ENCODE data around the gene RERE.
A peak's percentile ranks its signal among the peaks of the same experiment; 100 is the strongest.
"Not testable (repeated sequence)": the region's sequence is repeated elsewhere in the genome, so short reads cannot be mapped to it uniquely, and the experiment has no call there.

RERE gene

DNA sequence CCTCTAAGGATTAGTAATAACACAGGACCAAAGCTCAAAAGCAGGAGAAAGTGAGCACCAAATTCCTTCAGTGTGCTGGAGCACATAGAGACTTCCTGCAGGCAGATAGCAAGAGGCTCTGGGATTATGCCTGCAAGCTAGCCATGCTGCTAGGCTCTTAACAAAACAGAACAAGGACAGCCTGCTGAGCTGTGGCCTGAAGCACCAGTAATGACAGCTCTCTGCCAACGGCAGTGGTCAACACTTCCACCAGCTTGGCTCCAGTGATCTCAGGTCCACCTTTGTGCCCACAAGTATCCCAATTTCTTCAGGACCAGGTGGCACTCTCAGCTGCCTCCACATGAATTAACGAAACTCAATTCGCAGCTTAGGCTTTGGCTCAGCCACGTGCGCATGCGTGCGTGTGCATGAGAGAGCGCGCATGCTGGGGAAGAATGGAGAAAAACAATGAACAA, 435.4 kb downstream of the RERE start:
- peaks cover 32 to 37% of the 10 kb centered on the region in 2 donors for H3K36me3 ChIP-seq (ENCODE audit: control insufficient read depth in 2 of 2, insufficient read depth in 2 of 2, low read length in 2 of 2)
- H3K9ac ChIP-seq (ENCODE audit: low read depth in 1 of 2, low read length in 2 of 2), result peak overlapping the region in 1 of 2 donors; percentile 7
- peaks cover 17 to 23% of the 10 kb centered on the region in 2 donors for H3K4me1 ChIP-seq (ENCODE audit: control insufficient read depth in 2 of 2, insufficient read depth in 2 of 2, low read length in 2 of 2)
- no peak overlapping the region for H3K4me3 ChIP-seq (ENCODE audit: low read length in 2 of 2)
- H3K9me3 ChIP-seq (ENCODE audit: control insufficient read depth in 2 of 2, low read length in 2 of 2), result no peaks in the 10 kb centered on the region
- no peaks in the 10 kb centered on the region for H3K27me3 ChIP-seq (ENCODE audit: control insufficient read depth in 2 of 2, insufficient read depth in 2 of 2, low read length in 2 of 2)
- H3K27ac ChIP-seq (ENCODE audit: low read depth in 2 of 2, low read length in 2 of 2), result no peak overlapping the region

DNA sequence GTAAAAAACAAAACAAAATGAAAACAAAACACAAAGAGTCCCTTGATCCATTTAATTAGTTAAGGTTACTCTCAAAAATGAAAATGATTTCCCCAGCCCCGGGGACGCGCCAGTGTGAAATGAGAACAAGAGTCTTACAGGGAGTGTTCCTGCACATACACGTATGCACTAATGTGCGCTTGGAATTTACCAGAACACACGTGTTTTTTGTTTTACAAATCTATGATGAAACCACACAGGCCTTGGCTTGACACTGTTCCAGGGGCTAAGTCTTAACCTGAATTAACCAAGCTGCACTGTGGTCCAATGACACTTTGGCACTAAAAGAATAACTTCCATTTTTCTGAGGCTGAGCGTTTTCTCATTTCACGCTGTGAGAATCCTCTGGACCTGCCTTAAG, 435.8 kb downstream of the RERE start:
- H3K27ac ChIP-seq (ENCODE audit: low read depth in 2 of 2, low read length in 2 of 2), result no peak overlapping the region
- no peaks in the 10 kb centered on the region for H3K9me3 ChIP-seq (ENCODE audit: control insufficient read depth in 2 of 2, low read length in 2 of 2)
- H3K27me3 ChIP-seq (ENCODE audit: control insufficient read depth in 2 of 2, insufficient read depth in 2 of 2, low read length in 2 of 2), result no peaks in the 10 kb centered on the region
- peak overlapping the region in 1 of 2 donors; percentile 7 for H3K9ac ChIP-seq (ENCODE audit: low read depth in 1 of 2, low read length in 2 of 2)
- H3K4me1 ChIP-seq (ENCODE audit: control insufficient read depth in 2 of 2, insufficient read depth in 2 of 2, low read length in 2 of 2), result peaks cover 12 to 23% of the 10 kb centered on the region in 2 donors
- no peak overlapping the region for H3K4me3 ChIP-seq (ENCODE audit: low read length in 2 of 2)
- H3K36me3 ChIP-seq (ENCODE audit: control insufficient read depth in 2 of 2, insufficient read depth in 2 of 2, low read length in 2 of 2), result peaks cover 32 to 39% of the 10 kb centered on the region in 2 donors

GRCh38 chr1:8380310-8380709, 437.1 kb downstream of the RERE start:
- H3K36me3 ChIP-seq (ENCODE audit: control insufficient read depth in 2 of 2, insufficient read depth in 2 of 2, low read length in 2 of 2), result peaks cover 37 to 41% of the 10 kb centered on the region in 2 donors

DNA sequence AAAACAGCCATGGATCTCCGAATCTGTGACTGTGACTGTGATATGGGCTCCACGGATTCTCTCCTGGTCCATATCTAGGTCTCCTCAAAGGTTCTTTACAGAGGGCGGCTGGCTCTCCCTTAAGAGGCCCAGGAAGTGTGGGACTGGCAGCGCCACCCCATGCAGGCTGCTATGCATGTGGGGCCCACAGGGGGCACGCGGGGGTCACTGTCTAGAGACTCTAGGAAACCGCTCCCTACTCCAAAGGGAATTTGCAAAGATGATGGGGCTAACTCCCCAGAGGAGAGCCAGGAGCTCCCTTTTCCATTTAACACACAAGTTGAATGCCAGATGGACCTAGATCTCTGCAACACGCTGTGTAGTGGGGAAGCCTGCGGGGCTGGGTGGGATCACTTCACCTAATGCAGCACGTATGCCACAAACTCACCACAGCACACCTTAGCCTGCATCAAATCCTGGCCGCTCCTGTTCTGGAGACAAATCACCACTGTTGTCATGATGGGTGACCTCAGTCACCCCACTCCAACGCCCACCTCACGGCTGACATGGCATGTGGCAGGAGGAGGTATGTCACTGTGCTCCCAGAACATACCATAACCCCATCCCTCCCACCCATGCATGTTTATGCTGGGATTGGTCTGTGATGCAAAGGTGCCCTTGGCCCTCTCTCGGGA, 437.8 kb downstream of the RERE start:
- H3K9ac ChIP-seq (ENCODE audit: low read depth in 1 of 2, low read length in 2 of 2), result no peak overlapping the region
- H3K4me3 ChIP-seq (ENCODE audit: low read length in 2 of 2), result no peak overlapping the region
- peaks cover 31 to 38% of the 10 kb centered on the region in 2 donors for H3K36me3 ChIP-seq (ENCODE audit: control insufficient read depth in 2 of 2, insufficient read depth in 2 of 2, low read length in 2 of 2)
- H3K27ac ChIP-seq (ENCODE audit: low read depth in 2 of 2, low read length in 2 of 2), result peak overlapping the region in 1 of 2 donors; percentile 48
- H3K4me1 ChIP-seq (ENCODE audit: control insufficient read depth in 2 of 2, insufficient read depth in 2 of 2, low read length in 2 of 2), result peaks cover 9 to 23% of the 10 kb centered on the region in 2 donors
- H3K27me3 ChIP-seq (ENCODE audit: control insufficient read depth in 2 of 2, insufficient read depth in 2 of 2, low read length in 2 of 2), result no peaks in the 10 kb centered on the region
- no peaks in the 10 kb centered on the region for H3K9me3 ChIP-seq (ENCODE audit: control insufficient read depth in 2 of 2, low read length in 2 of 2)

More at GRCh38 chr1:8380310-8380709, 437.1 kb downstream of the RERE start:
- not testable (repeated sequence) for H3K4me3 ChIP-seq (ENCODE audit: low read length in 2 of 2); H3K27ac ChIP-seq (ENCODE audit: low read depth in 2 of 2, low read length in 2 of 2); H3K9me3 ChIP-seq (ENCODE audit: control insufficient read depth in 2 of 2, low read length in 2 of 2); H3K9ac ChIP-seq (ENCODE audit: low read depth in 1 of 2, low read length in 2 of 2); H3K27me3 ChIP-seq (ENCODE audit: control insufficient read depth in 2 of 2, insufficient read depth in 2 of 2, low read length in 2 of 2)
- H3K4me1 ChIP-seq (ENCODE audit: control insufficient read depth in 2 of 2, insufficient read depth in 2 of 2, low read length in 2 of 2), result peaks cover 10 to 26% of the 10 kb centered on the region in 2 donors

DNA sequence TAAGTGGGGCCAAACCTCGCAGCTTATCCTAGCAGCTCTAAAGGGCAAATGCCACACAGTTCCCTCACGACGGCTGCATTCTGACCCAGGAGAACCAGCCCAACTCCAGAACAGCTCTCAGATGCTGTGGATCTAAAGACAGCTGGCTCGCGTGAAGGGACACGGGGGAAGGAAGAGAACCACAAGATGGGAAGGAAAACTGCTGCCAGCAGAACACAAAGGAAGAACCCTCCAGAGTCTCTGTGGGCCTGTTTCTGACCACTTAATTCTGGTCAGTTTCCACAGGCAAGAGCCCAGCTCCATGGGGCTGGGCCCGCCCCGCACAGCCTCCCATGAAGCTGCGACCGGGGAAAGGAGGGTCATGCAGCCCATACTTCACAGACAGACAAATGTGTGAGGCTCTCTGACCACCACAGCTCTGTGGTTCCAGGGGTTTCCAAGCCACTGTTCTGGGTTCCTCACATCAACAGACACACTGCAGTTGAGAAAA, 438.4 kb downstream of the RERE start:
- Histone ChIP-seq H3K9ac (ENCODE audit: low read depth in 1 of 2, low read length in 2 of 2) (no peak overlapping the region), H3K4me1 (ENCODE audit: control insufficient read depth in 2 of 2, insufficient read depth in 2 of 2, low read length in 2 of 2) (peaks cover 9 to 22% of the 10 kb centered on the region in 2 donors), H3K36me3 (ENCODE audit: control insufficient read depth in 2 of 2, insufficient read depth in 2 of 2, low read length in 2 of 2) (peaks cover 30 to 33% of the 10 kb centered on the region in 2 donors), H3K27me3 (ENCODE audit: control insufficient read depth in 2 of 2, insufficient read depth in 2 of 2, low read length in 2 of 2) (no peaks in the 10 kb centered on the region), H3K27ac (ENCODE audit: low read depth in 2 of 2, low read length in 2 of 2) (peak overlapping the region; percentile 48 to 54), H3K9me3 (ENCODE audit: control insufficient read depth in 2 of 2, low read length in 2 of 2) (no peaks in the 10 kb centered on the region), H3K4me3 (ENCODE audit: low read length in 2 of 2) (no peak overlapping the region)

DNA sequence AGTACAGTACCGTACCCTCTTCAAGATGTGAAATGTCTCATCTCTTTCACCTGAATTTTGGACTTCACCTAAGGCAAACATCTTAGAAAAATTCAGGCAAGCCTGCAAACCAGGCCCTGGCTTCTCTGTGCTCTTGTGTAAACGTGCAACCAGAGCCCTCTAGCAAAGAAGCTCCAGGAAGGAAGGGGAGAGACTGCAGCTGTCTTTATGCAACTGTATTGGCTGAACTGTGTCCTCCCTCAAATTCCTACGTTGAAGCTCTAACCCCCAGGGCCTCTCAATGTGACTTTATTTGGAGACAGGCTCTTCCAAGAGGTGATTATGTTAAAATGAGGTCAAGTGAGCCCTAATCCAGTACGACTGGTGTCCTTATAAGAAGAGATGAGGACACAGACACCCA, 439.3 kb downstream of the RERE start:
- peaks cover 33 to 35% of the 10 kb centered on the region in 2 donors for H3K36me3 ChIP-seq (ENCODE audit: control insufficient read depth in 2 of 2, insufficient read depth in 2 of 2, low read length in 2 of 2)
- no peak overlapping the region for H3K9ac ChIP-seq (ENCODE audit: low read depth in 1 of 2, low read length in 2 of 2)
- H3K9me3 ChIP-seq (ENCODE audit: control insufficient read depth in 2 of 2, low read length in 2 of 2), result no peaks in the 10 kb centered on the region
- H3K27me3 ChIP-seq (ENCODE audit: control insufficient read depth in 2 of 2, insufficient read depth in 2 of 2, low read length in 2 of 2), result no peaks in the 10 kb centered on the region
- peak overlapping the region in 1 of 2 donors; percentile 54 for H3K27ac ChIP-seq (ENCODE audit: low read depth in 2 of 2, low read length in 2 of 2)
- H3K4me3 ChIP-seq (ENCODE audit: low read length in 2 of 2), result no peak overlapping the region
- peaks cover 11 to 23% of the 10 kb centered on the region in 2 donors for H3K4me1 ChIP-seq (ENCODE audit: control insufficient read depth in 2 of 2, insufficient read depth in 2 of 2, low read length in 2 of 2)

- Histone ChIP-seq H3K4me1 (ENCODE audit: control insufficient read depth in 2 of 2, insufficient read depth in 2 of 2, low read length in 2 of 2) (peaks cover 18 to 22% of the 10 kb centered on the region in 2 donors), H3K27ac (ENCODE audit: low read depth in 2 of 2, low read length in 2 of 2) (no peak overlapping the region), H3K36me3 (ENCODE audit: control insufficient read depth in 2 of 2, insufficient read depth in 2 of 2, low read length in 2 of 2) (peaks cover 39% of the 10 kb centered on the region in 2 donors), H3K9me3 (ENCODE audit: control insufficient read depth in 2 of 2, low read length in 2 of 2) (no peaks in the 10 kb centered on the region), H3K4me3 (ENCODE audit: low read length in 2 of 2) (no peak overlapping the region), H3K9ac (ENCODE audit: low read depth in 1 of 2, low read length in 2 of 2) (no peak overlapping the region), H3K27me3 (ENCODE audit: control insufficient read depth in 2 of 2, insufficient read depth in 2 of 2, low read length in 2 of 2) (no peaks in the 10 kb centered on the region)
These were observed 440.0 kb downstream of the RERE start for GRCh38 chr1:8377271-8377981.

DNA sequence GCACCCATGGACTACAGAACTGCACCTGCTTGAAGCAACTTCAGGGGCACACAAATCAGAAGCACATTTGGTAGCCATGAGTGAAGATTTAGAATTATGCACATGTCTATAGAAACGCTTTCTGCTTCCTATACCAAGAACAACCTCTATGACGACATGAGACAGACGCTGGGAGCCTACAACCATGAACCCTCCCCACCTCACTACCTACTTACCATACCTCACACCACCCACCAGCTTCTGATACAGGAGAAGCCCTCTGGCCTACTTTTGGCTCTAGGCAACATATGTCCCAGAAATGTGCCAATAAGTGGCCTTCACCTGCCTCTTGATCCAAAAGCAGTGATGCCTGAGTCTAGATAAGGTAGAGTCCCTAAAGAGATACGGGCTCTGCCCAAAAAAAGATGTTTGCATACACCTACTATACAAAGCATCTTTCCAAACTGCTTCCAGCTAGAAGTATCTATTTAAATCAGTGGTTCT, 441.0 kb downstream of the RERE start:
- Histone ChIP-seq H3K36me3 (ENCODE audit: control insufficient read depth in 2 of 2, insufficient read depth in 2 of 2, low read length in 2 of 2) (peaks cover 37 to 43% of the 10 kb centered on the region in 2 donors), H3K4me3 (ENCODE audit: low read length in 2 of 2) (no peak overlapping the region), H3K9me3 (ENCODE audit: control insufficient read depth in 2 of 2, low read length in 2 of 2) (no peaks in the 10 kb centered on the region), H3K27me3 (ENCODE audit: control insufficient read depth in 2 of 2, insufficient read depth in 2 of 2, low read length in 2 of 2) (no peaks in the 10 kb centered on the region), H3K27ac (ENCODE audit: low read depth in 2 of 2, low read length in 2 of 2) (no peak overlapping the region), H3K9ac (ENCODE audit: low read depth in 1 of 2, low read length in 2 of 2) (no peak overlapping the region), H3K4me1 (ENCODE audit: control insufficient read depth in 2 of 2, insufficient read depth in 2 of 2, low read length in 2 of 2) (peaks cover 14 to 19% of the 10 kb centered on the region in 2 donors)

DNA sequence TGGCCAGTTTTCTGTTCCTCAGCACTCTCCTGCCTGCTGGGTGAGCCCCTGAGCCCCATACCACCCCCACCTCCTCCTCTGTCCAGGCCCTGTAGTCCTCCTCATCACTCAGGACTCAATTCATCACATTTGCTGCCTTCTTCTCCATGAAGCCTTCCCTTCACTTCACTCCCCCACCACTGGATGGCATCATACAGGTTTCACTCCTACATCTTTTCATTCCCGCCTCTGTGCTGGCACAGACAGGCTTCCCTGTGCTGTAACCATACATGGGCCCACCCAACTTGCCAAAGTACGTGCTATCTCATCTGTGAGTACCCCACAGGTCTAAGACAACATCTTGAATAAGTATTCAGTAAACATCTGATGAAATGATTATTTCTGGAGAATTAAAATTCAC, 442.6 kb downstream of the RERE start:
- no peaks in the 10 kb centered on the region for H3K9me3 ChIP-seq (ENCODE audit: control insufficient read depth in 2 of 2, low read length in 2 of 2)
- no peak overlapping the region for H3K27ac ChIP-seq (ENCODE audit: low read depth in 2 of 2, low read length in 2 of 2)
- peaks cover 26 to 47% of the 10 kb centered on the region in 2 donors for H3K36me3 ChIP-seq (ENCODE audit: control insufficient read depth in 2 of 2, insufficient read depth in 2 of 2, low read length in 2 of 2)
- no peak overlapping the region for H3K9ac ChIP-seq (ENCODE audit: low read depth in 1 of 2, low read length in 2 of 2)
- H3K4me1 ChIP-seq (ENCODE audit: control insufficient read depth in 2 of 2, insufficient read depth in 2 of 2, low read length in 2 of 2), result peaks cover 14 to 19% of the 10 kb centered on the region in 2 donors
- no peaks in the 10 kb centered on the region for H3K27me3 ChIP-seq (ENCODE audit: control insufficient read depth in 2 of 2, insufficient read depth in 2 of 2, low read length in 2 of 2)
- H3K4me3 ChIP-seq (ENCODE audit: low read length in 2 of 2), result no peak overlapping the region

- Histone ChIP-seq H3K4me1 (ENCODE audit: control insufficient read depth in 2 of 2, insufficient read depth in 2 of 2, low read length in 2 of 2) (peaks cover 14 to 19% of the 10 kb centered on the region in 2 donors), H3K9ac (ENCODE audit: low read depth in 1 of 2, low read length in 2 of 2) (no peak overlapping the region), H3K9me3 (ENCODE audit: control insufficient read depth in 2 of 2, low read length in 2 of 2) (no peaks in the 10 kb centered on the region), H3K27ac (ENCODE audit: low read depth in 2 of 2, low read length in 2 of 2) (peak overlapping the region in 1 of 2 donors; percentile 66), H3K27me3 (ENCODE audit: control insufficient read depth in 2 of 2, insufficient read depth in 2 of 2, low read length in 2 of 2) (no peaks in the 10 kb centered on the region), H3K4me3 (ENCODE audit: low read length in 2 of 2) (no peak overlapping the region), H3K36me3 (ENCODE audit: control insufficient read depth in 2 of 2, insufficient read depth in 2 of 2, low read length in 2 of 2) (peaks cover 25 to 47% of the 10 kb centered on the region in 2 donors)
These were observed 443.1 kb downstream of the RERE start for GRCh38 chr1:8374356-8374755.
